DND-41 (cell line): ENCODE data around the gene BICC1.

Experiments
- ATAC-seq: fragments of 200-7000 bp; cut with Tn5 transposase; 3 replicates; pipeline ENCODE4 v1.9.1; 2021; ENCODE audit warnings: low read depth; ENCODE audit not compliant: insufficient read depth
- DNase-seq: peaks from one replicate; pipeline ENCODE4 v3.0.0-alpha.2; 2020
- H2AFZ ChIP-seq: 2 replicates; pipeline ENCODE4 v1.6.0; 2012; ENCODE audit warnings: low read depth, low read length
- H3K27ac ChIP-seq: 2 replicates; pipeline ENCODE4 v1.5.1; 2012; ENCODE audit warnings: low read length, inconsistent platforms
- H3K27me3 ChIP-seq: fragments of 200-600 bp; sonication (generic); 2 replicates; pipeline ENCODE4 v1.6.0; 2012; ENCODE audit warnings: low read length, mild to moderate bottlenecking, inconsistent platforms; ENCODE audit not compliant: insufficient read depth, poor library complexity
- H3K36me3 ChIP-seq: 2 replicates; pipeline ENCODE4 v1.5.1; 2012; ENCODE audit warnings: low read length, inconsistent platforms; ENCODE audit not compliant: insufficient read depth
- H3K4me1 ChIP-seq: 2 replicates; pipeline ENCODE4 v1.5.1; 2012; ENCODE audit warnings: mild to moderate bottlenecking, low read length; ENCODE audit not compliant: insufficient read depth
- H3K4me2 ChIP-seq: 2 replicates; pipeline ENCODE4 v1.6.0; 2012; ENCODE audit warnings: mild to moderate bottlenecking, moderate library complexity, low read length, inconsistent platforms; ENCODE audit not compliant: insufficient read depth
- H3K4me3 ChIP-seq, 2 experiments: fragments of 200-600 bp in 1 of 2; shearing (Covaris generic) in 1 of 2; 2 replicates each; pipeline ENCODE4 v1.5.1; 2012 to 2016; ENCODE audit warnings: inconsistent platforms in 2 of 2, low read length in 2 of 2, mild to moderate bottlenecking in 2 of 2, low read depth in 1 of 2, moderate library complexity in 1 of 2
- H3K79me2 ChIP-seq: 2 replicates; pipeline ENCODE4 v1.6.0; 2012; ENCODE audit warnings: low read length, inconsistent platforms; ENCODE audit not compliant: insufficient read depth
- H3K9ac ChIP-seq: 2 replicates; pipeline ENCODE4 v1.6.0; 2012; ENCODE audit warnings: low read depth, mild to moderate bottlenecking, inconsistent platforms, low read length, moderate library complexity
- H3K9me3 ChIP-seq: 2 replicates; pipeline ENCODE4 v1.5.1; 2012; ENCODE audit warnings: low read length, moderate library complexity, mild to moderate bottlenecking, inconsistent platforms; ENCODE audit not compliant: insufficient read depth, severe bottlenecking
- H4K20me1 ChIP-seq: 2 replicates; pipeline ENCODE4 v1.6.0; 2012; ENCODE audit warnings: low read length; ENCODE audit not compliant: insufficient read depth
- EZH2 ChIP-seq: IDR thresholded peaks from 3 replicates; pipeline ENCODE4 v1.6.1; 2012; ENCODE audit warnings: borderline replicate concordance, low read depth, mild to moderate bottlenecking, moderate library complexity, low read length, inconsistent platforms; ENCODE audit not compliant: severe bottlenecking
- TF ChIP-seq, protein P1 (sequence below): IDR thresholded peaks from 2 replicates; pipeline ENCODE4 v1.5.1; 2012; ENCODE audit warnings: borderline replicate concordance, low read length, moderate library complexity, mild to moderate bottlenecking; ENCODE audit not compliant: poor library complexity, severe bottlenecking; ENCODE audit errors: extremely low read depth

BICC1 gene

DNA sequence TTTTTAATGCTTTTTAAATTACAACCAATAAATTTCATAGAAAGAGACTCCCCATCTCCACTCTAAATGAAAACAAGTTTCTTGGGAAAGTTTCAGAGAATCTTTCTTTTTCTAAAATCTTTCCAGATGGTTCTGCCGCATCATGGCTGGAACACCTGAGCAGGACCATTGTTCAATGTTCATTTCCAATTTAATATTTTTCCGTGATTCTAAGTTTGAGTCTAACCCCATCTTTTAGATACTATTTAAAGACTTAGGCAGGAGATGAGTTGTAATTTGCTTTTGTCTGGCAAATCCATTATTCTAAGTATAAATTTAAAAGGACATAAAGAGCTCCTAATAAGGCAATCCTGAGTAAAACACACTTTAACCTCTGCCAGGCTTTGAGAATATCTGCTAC lies 325.2 kb downstream of the BICC1 start:
- Histone ChIP-seq H3K79me2 (no peaks in the 10 kb centered on the region), H3K9me3 (no peaks in the 10 kb centered on the region), H3K27me3 (no peaks in the 10 kb centered on the region), H3K9ac (no peak overlapping the region), H3K36me3 (no peaks in the 10 kb centered on the region), H2AFZ (no peak overlapping the region), H3K4me2 (no peak overlapping the region), H3K4me3 (no peak overlapping the region), H3K27ac (no peak overlapping the region), H4K20me1 (no peaks in the 10 kb centered on the region), H3K4me1 (no peaks in the 10 kb centered on the region)
- TF ChIP-seq EZH2: no peak
- no peak for DNase-seq
- no peak for ATAC-seq

DNA sequence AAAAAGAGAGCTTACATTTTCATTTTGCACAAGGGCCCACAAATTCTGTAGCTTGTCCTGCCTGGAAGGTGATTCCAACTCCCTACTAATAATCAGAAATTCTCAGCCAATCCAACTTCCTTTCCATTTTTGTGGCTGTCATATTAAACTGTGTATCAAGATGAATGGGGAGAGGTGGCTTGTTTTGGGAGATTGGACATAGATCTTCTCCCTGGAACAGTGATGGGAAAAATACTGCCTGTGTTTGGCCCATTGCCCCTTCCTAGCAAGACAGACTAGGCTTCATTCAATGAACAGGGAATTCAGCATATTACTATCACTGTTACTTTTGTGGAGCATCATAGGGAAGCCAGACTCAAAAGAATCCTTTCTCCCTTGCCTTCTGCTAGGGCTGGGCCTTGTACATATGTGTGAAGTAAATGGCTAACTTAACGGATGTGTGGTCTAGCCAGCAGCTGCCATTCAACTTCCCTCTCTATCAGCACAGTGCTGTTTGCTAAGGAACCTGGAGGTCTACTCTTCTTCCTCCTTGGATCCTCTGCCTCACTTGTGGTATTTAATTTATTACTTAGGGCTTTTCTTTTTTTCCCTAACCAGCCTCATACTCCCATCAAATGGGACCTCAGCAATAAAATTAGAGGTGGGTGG lies 326.0 kb downstream of the BICC1 start:
- Histone ChIP-seq H3K4me2 (no peak overlapping the region), H3K4me1 (no peaks in the 10 kb centered on the region), H3K27ac (no peak overlapping the region), H3K4me3 (no peak overlapping the region), H2AFZ (no peak overlapping the region), H3K9me3 (no peaks in the 10 kb centered on the region), H3K9ac (no peak overlapping the region), H4K20me1 (no peaks in the 10 kb centered on the region), H3K36me3 (no peaks in the 10 kb centered on the region), H3K27me3 (no peaks in the 10 kb centered on the region), H3K79me2 (no peaks in the 10 kb centered on the region)
- DNase-seq (no peak), ATAC-seq (no peak)
- TF ChIP-seq EZH2: no peak
- TF ChIP-seq, protein P1, sequence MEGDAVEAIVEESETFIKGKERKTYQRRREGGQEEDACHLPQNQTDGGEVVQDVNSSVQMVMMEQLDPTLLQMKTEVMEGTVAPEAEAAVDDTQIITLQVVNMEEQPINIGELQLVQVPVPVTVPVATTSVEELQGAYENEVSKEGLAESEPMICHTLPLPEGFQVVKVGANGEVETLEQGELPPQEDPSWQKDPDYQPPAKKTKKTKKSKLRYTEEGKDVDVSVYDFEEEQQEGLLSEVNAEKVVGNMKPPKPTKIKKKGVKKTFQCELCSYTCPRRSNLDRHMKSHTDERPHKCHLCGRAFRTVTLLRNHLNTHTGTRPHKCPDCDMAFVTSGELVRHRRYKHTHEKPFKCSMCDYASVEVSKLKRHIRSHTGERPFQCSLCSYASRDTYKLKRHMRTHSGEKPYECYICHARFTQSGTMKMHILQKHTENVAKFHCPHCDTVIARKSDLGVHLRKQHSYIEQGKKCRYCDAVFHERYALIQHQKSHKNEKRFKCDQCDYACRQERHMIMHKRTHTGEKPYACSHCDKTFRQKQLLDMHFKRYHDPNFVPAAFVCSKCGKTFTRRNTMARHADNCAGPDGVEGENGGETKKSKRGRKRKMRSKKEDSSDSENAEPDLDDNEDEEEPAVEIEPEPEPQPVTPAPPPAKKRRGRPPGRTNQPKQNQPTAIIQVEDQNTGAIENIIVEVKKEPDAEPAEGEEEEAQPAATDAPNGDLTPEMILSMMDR: no peak

DNA sequence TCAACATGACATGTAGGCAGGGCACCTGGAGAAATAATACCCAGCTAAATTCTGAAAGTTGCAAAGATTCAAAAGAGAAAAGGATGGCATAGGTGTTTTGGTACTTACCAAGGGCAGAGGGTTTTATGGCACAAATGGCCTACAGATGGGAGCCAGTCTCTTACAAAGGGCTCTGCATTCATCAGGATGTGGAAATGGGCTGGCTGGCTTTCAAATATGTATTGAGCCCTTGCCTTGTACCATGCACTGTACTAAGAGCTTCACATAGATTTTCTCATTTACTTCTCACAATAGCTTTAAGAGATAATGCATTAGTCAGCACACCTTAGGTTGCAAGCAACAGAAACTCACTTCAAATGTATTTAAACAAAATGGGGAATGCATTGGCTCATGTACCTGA lies 327.1 kb downstream of the BICC1 start:
- ATAC-seq (no peak), DNase-seq (no peak)
- Histone ChIP-seq H3K4me1 (no peaks in the 10 kb centered on the region), H3K27me3 (no peaks in the 10 kb centered on the region), H3K9ac (no peak overlapping the region), H3K27ac (no peak overlapping the region), H3K36me3 (no peaks in the 10 kb centered on the region), H3K4me3 (no peak overlapping the region), H3K4me2 (no peak overlapping the region), H2AFZ (no peak overlapping the region), H3K9me3 (no peaks in the 10 kb centered on the region), H4K20me1 (no peaks in the 10 kb centered on the region), H3K79me2 (no peaks in the 10 kb centered on the region)
- TF ChIP-seq, protein P1: no peak

DNA sequence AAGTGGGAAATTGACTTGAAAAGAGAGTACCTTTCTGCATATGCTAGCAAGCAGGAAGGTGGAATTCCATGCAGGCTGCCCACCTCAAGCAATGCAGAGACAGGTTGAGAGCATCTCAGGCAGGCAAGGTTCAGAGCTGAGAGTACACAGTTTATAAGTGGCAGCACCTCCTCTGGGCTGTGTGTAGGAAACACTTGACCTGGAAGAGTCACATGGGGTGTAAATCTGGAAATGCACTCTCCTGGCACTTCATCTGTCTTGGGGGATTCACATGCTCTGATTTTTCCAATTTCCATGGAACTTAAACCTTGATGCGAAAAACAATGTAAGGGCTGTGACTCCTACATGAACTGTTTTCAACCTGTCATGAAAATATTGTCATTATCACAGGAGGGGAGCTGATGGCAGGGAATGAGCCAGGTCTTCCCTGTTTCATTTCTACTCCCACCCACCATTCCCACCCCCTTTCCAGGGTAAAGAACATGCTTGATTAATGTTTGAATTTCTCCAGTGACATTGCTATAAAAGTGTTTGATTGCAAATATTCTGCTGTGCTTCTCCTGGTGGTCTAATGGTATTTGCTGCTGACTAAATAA lies 328.3 kb downstream of the BICC1 start:
- ATAC-seq (no peak), DNase-seq (no peak)
- no peak overlapping the region for H2AFZ ChIP-seq
- H3K9me3 ChIP-seq: no peaks in the 10 kb centered on the region
- no peak overlapping the region for H3K4me2 ChIP-seq
- no peak for TF ChIP-seq EZH2
- TF ChIP-seq, protein P1: no peak
- H4K20me1 ChIP-seq: no peaks in the 10 kb centered on the region
- no peak overlapping the region for H3K27ac ChIP-seq
- H3K9ac ChIP-seq: no peak overlapping the region
- no peaks in the 10 kb centered on the region for H3K79me2 ChIP-seq
- H3K4me1 ChIP-seq: no peaks in the 10 kb centered on the region
- no peaks in the 10 kb centered on the region for H3K36me3 ChIP-seq
- H3K4me3 ChIP-seq: no peak overlapping the region
- no peaks in the 10 kb centered on the region for H3K27me3 ChIP-seq
